HepG2 (cell line): Measurements from ENCODE around the gene EGFR. TPM values are rescaled to one million over a fixed set of nuclear protein-coding genes. Genes with fewer than 3 reads are reported as not detected.

Experiments
- ATAC-seq: fragments of 200-7000 bp; cut with Tn5 transposase; 3 replicates; pipeline ENCODE4 v1.9.1; 2020; ENCODE audit warnings: mild to moderate bottlenecking, moderate library complexity
- BruUV-seq: library from RNA; stranded (reverse); fragments of 400-500 nt; replicated peaks from 2 replicates; lab custom pipeline; 2021; lab: Mats Ljungman, UMichigan
- CTCF ChIA-PET: fragments of 300-600 bp; formaldehyde crosslinking; extraction: SDS; loops from one replicate; lab custom pipeline; 2021; ENCODE audit warnings: low total read pairs, inconsistent platforms, low intra/inter-chr PET ratio; lab: Yijun Ruan, JAX
- POLR2A ChIA-PET: fragments of 350-600 bp; sonication (Branson Sonifier 250); formaldehyde crosslinking; loops from one replicate; lab custom pipeline; 2020; ENCODE audit warnings: antibody characterized with exemption, inconsistent platforms; lab: Yijun Ruan, JAX
- DNase-seq: peaks from one replicate; pipeline ENCODE4 v3.0.0-alpha.2; 2015; ENCODE audit warnings: low spot score
- FAIRE-seq: peaks from 3 replicates; lab custom pipeline; 2011; peaks lifted over from hg19 to GRCh38; lab: Jason Lieb, UNC
- H2AFZ ChIP-seq: one replicate; pipeline ENCODE4 v1.6.1; 2011; ENCODE audit warnings: low read length, inconsistent platforms
- H3K27ac ChIP-seq: fragments of 300-600 bp; 3 replicates; pipeline ENCODE4 v1.8.0; 2011; ENCODE audit warnings: mixed run types, mild to moderate bottlenecking, mixed read lengths, low read length, inconsistent platforms; ENCODE audit not compliant: insufficient read depth; ENCODE audit errors: extremely low read length
- H3K27me3 ChIP-seq, 2 experiments: fragments of 200-600 bp in 1 of 2; 2 replicates in 1 of 2; 3 replicates in 1 of 2; pipeline versions ENCODE4 v1.6.0 to v1.8.0; 2011; ENCODE audit warnings: low read length in 2 of 2, mild to moderate bottlenecking in 2 of 2, moderate library complexity in 2 of 2, inconsistent platforms in 1 of 2; ENCODE audit not compliant: insufficient read depth in 2 of 2, control insufficient read depth in 1 of 2
- H3K36me3 ChIP-seq, 2 experiments: fragments of 200-600 bp in 1 of 2; replicated peaks in 1 of 2; 2 replicates in 1 of 2; 3 replicates in 1 of 2; pipeline versions ENCODE4 v1.5.1 to v1.8.0; 2011; ENCODE audit warnings: low read length in 2 of 2, inconsistent platforms in 1 of 2; ENCODE audit not compliant: insufficient read depth in 2 of 2, control insufficient read depth in 1 of 2
- H3K4me1 ChIP-seq: 2 replicates; pipeline ENCODE4 v1.5.1; 2012; ENCODE audit warnings: low read length, inconsistent platforms; ENCODE audit not compliant: insufficient read depth
- H3K4me2 ChIP-seq: 2 replicates; pipeline ENCODE4 v1.6.0; 2011; ENCODE audit warnings: low read depth, low read length, inconsistent platforms
- H3K4me3 ChIP-seq, 3 experiments: fragments of 200-600 bp in 1 of 3; sonication (generic), shearing (Covaris generic) in 1 of 3; replicated peaks in 1 of 3; 2 replicates each; pipeline ENCODE4 v1.5.1; 2011 to 2016; ENCODE audit warnings: low read length in 3 of 3, inconsistent platforms in 2 of 3, low read depth in 2 of 3, mild to moderate bottlenecking in 2 of 3, control low read depth in 1 of 3, mixed read lengths in 1 of 3; ENCODE audit not compliant: insufficient read depth in 1 of 3
- H3K79me2 ChIP-seq: one replicate; pipeline ENCODE4 v1.6.1; 2011; ENCODE audit warnings: low read length, inconsistent platforms; ENCODE audit not compliant: insufficient read depth
- H3K9ac ChIP-seq: 2 replicates; pipeline ENCODE4 v1.6.0; 2011; ENCODE audit warnings: mild to moderate bottlenecking, low read depth, low read length, inconsistent platforms; ENCODE audit not compliant: insufficient read depth
- H3K9me3 ChIP-seq: 2 replicates; pipeline ENCODE4 v1.5.1; 2012; ENCODE audit warnings: mild to moderate bottlenecking, low read length
- H4K20me1 ChIP-seq: 2 replicates; pipeline ENCODE4 v1.6.0; 2011; ENCODE audit warnings: inconsistent platforms, mild to moderate bottlenecking, low read length, moderate library complexity; ENCODE audit not compliant: insufficient read depth
- CBX2 ChIP-seq, 2 experiments: fragments of 200-600 bp in 1 of 2; sonication (generic); formaldehyde crosslinking in 1 of 2; IDR thresholded peaks; 2 replicates each; pipeline versions ENCODE4 v1.7.0 to v1.8.1; 2018 to 2022; ENCODE audit warnings: low read depth in 2 of 2, low read length in 1 of 2, mild to moderate bottlenecking in 1 of 2, missing genetic modification reagents in 1 of 2
- DNMT1 ChIP-seq: sonication (generic); formaldehyde crosslinking; IDR thresholded peaks from 2 replicates; pipeline ENCODE4 v1.5.1; 2020; ENCODE audit warnings: mild to moderate bottlenecking, missing genetic modification reagents
- GLI4 ChIP-seq: sonication (generic); formaldehyde crosslinking; IDR thresholded peaks from 2 replicates; pipeline ENCODE4 v1.5.1; 2020; ENCODE audit warnings: missing genetic modification reagents, mild to moderate bottlenecking, moderate library complexity, borderline replicate concordance
- HOXA7 ChIP-seq: sonication (generic); formaldehyde crosslinking; IDR thresholded peaks from 2 replicates; pipeline ENCODE4 v1.8.1; 2022; ENCODE audit warnings: mild to moderate bottlenecking, missing genetic modification reagents, moderate library complexity
- MYPOP ChIP-seq: sonication (generic); formaldehyde crosslinking; IDR thresholded peaks from 2 replicates; pipeline ENCODE4 v1.8.1; 2023; ENCODE audit warnings: mild to moderate bottlenecking, moderate library complexity, missing genetic modification reagents
- SP5 ChIP-seq: IDR thresholded peaks from 2 replicates; pipeline ENCODE4 v1.6.1; 2016; ENCODE audit warnings: low read depth, borderline replicate concordance
- SUZ12 ChIP-seq: fragments of 150-350 bp; IDR thresholded peaks from 2 replicates; pipeline ENCODE4 v1.6.1; 2014; ENCODE audit warnings: low read depth, low read length
- ZBTB34 ChIP-seq: sonication (generic); formaldehyde crosslinking; IDR thresholded peaks from 2 replicates; pipeline ENCODE4 v1.8.0; 2022; ENCODE audit warnings: mild to moderate bottlenecking, missing genetic modification reagents
- ZNF335 ChIP-seq: sonication (generic); formaldehyde crosslinking; IDR thresholded peaks from 2 replicates; pipeline ENCODE4 v1.4.0; 2020; ENCODE audit warnings: missing genetic modification reagents
- ZNF784 ChIP-seq: sonication (generic); formaldehyde crosslinking; IDR thresholded peaks from 2 replicates; pipeline ENCODE4 v1.5.1; 2020; ENCODE audit warnings: missing genetic modification reagents, mild to moderate bottlenecking, borderline replicate concordance
- WGBS: methylation state at CpG from one replicate; pipeline ENCODE4 v1.1.6; 2017; ENCODE audit warnings: low lambda C conversion rate; 5-methylcytosine and 5-hydroxymethylcytosine counted together
- in situ Hi-C: cut with HindIII; loops from 2 replicates; pipeline ENCODE4 v1.10.0; 2017; ENCODE audit warnings: low pct_unique_long_range_greater_than_20kb; ENCODE audit not compliant: extremely low pct_ligation_motif_present
- intact Hi-C: fragments of 100-400 bp; cut with micrococcal nuclease; formaldehyde crosslinking; loops from one replicate; pipeline ENCODE4 v1.10.0; 2022; ENCODE audit not compliant: unreplicated experiment
- polyA plus RNA-seq, 8 experiments: library from polyadenylated mRNA; depleted of rRNA in 3 of 8; stranded (reverse) in 7 of 8; unstranded in 1 of 8; fragments of >200 nt; fragmentation: Illumina TruSeq in 4 of 8; extraction: Trizol in 4 of 8; gene quantifications; 2 replicates each; pipeline versions ENCODE4 v1.2.1 to v1.2.3, GENCODE V29; 2011 to 2016; ENCODE audit warnings: low read depth in 4 of 8, missing spikeins in 1 of 8, mixed read lengths in 1 of 8; ENCODE audit not compliant: insufficient read depth in 1 of 8
- total RNA-seq, 5 experiments: library from RNA; depleted of rRNA; stranded (reverse); fragments of >200 nt; fragmentation: Illumina TruSeq; extraction: Trizol; gene quantifications; 2 replicates each; pipeline ENCODE4 v1.2.3, GENCODE V29; 2016; ENCODE audit warnings: low read depth in 1 of 5
- TF ChIP-seq, protein P1 (sequence below): sonication (generic); formaldehyde crosslinking; IDR thresholded peaks from 2 replicates; pipeline ENCODE4 v1.4.0; 2020; ENCODE audit warnings: low read depth, missing genetic modification reagents

EGFR gene
- total and polyA plus RNA-seq, 2 of the 13 experiments (the other 11 are each of a cell fraction or from before 2014, with no cell fraction given): 7.0 to 10.0 TPM

DNA sequence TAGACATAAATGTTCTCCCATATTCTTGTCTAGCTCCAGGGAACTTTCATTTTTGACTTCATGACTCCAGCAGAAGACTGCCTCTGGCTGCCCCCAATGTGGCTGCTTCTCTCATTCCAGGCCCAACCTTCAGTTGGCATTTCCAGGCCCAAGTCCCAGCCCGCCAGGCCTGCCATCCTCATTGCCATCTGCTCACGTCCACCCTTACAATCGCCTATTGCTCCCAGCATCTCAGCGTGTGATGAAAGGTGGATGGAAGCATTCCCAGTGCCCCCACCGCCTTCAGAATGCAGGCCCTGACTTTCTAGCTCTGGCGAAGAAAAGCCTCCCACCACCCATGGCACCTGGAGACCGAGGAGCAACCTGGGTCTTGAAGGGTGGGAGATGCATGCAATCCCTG, 214.2 kb downstream of the EGFR start:
- no peak overlapping the region for H3K4me2 ChIP-seq
- ATAC-seq (no peak), FAIRE-seq (no peak), DNase-seq (no peak)
- WGBS: 54% methylated on average over 7 of the region's 7 CpGs
- H3K9me3 ChIP-seq: no peaks in the 10 kb centered on the region
- no peak overlapping the region for H2AFZ ChIP-seq
- in situ Hi-C loops: no loop called here
- H3K27me3 ChIP-seq: peaks cover 1 to 43% of the 10 kb centered on the region in 2 experiments; a peak in 4 of 5 replicates
- intact Hi-C loops: no loop called here
- CTCF ChIA-PET: no interaction called here
- TF ChIP-seq ZNF335 (CRISPR knock-in tag) (no peak), CBX2 (IDR thresholded peaks at IDR 0.05; ENCODE audit: low read depth, low read length) (no peak), CBX2 (CRISPR knock-in tag; IDR thresholded peaks at IDR 0.05; ENCODE audit: low read depth) (no peak), GLI4 (no peak), ZNF784 (CRISPR knock-in tag) (no peak)
- POLR2A ChIA-PET: interaction anchor here (1.6 kb wide), 1 partner anchor 55 kb away, joined by 5 read pairs; no protein-coding TSS in a partner anchor
- no peak overlapping the region for H3K4me3 ChIP-seq
- no peaks in the 10 kb centered on the region for H4K20me1 ChIP-seq
- no peaks in the 10 kb centered on the region for H3K4me1 ChIP-seq
- no TSS peak for BruUV-seq
- no peaks in the 10 kb centered on the region for H3K79me2 ChIP-seq
- no peaks in the 10 kb centered on the region for H3K36me3 ChIP-seq
- H3K27ac ChIP-seq: no peak overlapping the region
- H3K9ac ChIP-seq: no peak overlapping the region

GRCh38 chr7:55234408-55234807, 215.6 kb downstream of the EGFR start:
- Histone ChIP-seq H3K9ac (no peak overlapping the region), H4K20me1 (no peaks in the 10 kb centered on the region), H3K36me3 (no peaks in the 10 kb centered on the region), H3K4me3 (no peak overlapping the region), H3K79me2 (no peaks in the 10 kb centered on the region), H2AFZ (no peak overlapping the region), H3K27ac (no peak overlapping the region), H3K27me3 (peaks cover 3 to 53% of the 10 kb centered on the region in 2 experiments; a peak in 4 of 5 replicates), H3K4me1 (no peaks in the 10 kb centered on the region), H3K9me3 (no peaks in the 10 kb centered on the region), H3K4me2 (no peak overlapping the region)
- DNase-seq: no peak
- in situ Hi-C loops: no loop called here
- WGBS: 45% methylated on average over 9 of the region's 11 CpGs
- ChIA-PET CTCF (no interaction called here), POLR2A (no interaction called here)
- intact Hi-C loops: no loop called here
- no peak for FAIRE-seq
- ATAC-seq: peak; percentile 25; the same call in 2 of the 3 replicates
- BruUV-seq: no TSS peak
- TF ChIP-seq DNMT1: no peak
- no peak for TF ChIP-seq HOXA7
- TF ChIP-seq, protein P1, sequence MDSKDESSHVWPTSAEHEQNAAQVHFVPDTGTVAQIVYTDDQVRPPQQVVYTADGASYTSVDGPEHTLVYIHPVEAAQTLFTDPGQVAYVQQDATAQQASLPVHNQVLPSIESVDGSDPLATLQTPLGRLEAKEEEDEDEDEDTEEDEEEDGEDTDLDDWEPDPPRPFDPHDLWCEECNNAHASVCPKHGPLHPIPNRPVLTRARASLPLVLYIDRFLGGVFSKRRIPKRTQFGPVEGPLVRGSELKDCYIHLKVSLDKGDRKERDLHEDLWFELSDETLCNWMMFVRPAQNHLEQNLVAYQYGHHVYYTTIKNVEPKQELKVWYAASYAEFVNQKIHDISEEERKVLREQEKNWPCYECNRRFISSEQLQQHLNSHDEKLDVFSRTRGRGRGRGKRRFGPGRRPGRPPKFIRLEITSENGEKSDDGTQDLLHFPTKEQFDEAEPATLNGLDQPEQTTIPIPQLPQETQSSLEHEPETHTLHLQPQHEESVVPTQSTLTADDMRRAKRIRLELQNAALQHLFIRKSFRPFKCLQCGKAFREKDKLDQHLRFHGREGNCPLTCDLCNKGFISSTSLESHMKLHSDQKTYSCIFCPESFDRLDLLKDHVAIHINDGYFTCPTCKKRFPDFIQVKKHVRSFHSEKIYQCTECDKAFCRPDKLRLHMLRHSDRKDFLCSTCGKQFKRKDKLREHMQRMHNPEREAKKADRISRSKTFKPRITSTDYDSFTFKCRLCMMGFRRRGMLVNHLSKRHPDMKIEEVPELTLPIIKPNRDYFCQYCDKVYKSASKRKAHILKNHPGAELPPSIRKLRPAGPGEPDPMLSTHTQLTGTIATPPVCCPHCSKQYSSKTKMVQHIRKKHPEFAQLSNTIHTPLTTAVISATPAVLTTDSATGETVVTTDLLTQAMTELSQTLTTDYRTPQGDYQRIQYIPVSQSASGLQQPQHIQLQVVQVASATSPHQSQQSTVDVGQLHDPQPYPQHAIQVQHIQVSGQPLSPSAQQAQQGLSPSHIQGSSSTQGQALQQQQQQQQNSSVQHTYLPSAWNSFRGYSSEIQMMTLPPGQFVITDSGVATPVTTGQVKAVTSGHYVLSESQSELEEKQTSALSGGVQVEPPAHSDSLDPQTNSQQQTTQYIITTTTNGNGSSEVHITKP (CRISPR knock-in tag): no peak
- TF ChIP-seq MYPOP (CRISPR knock-in tag): no peak
- TF ChIP-seq SUZ12: no peak
- no peak for TF ChIP-seq ZBTB34 (CRISPR knock-in tag)
- TF ChIP-seq SP5 (CRISPR knock-in tag): no peak
